HL-60/S4 treated with retinoic acid at 250 ng/mL for 4 days and 3 days (cell line): Measurements from ENCODE around the gene IGSF9.

Source experiments
- in situ Hi-C: fragments of 300-500 bp; cut with MboI; formaldehyde crosslinking; loops from 2 replicates; pipeline ENCODE4 v1.7.0; 2022; ENCODE audit warnings: low sequenced_read_pairs

IGSF9 gene

DNA sequence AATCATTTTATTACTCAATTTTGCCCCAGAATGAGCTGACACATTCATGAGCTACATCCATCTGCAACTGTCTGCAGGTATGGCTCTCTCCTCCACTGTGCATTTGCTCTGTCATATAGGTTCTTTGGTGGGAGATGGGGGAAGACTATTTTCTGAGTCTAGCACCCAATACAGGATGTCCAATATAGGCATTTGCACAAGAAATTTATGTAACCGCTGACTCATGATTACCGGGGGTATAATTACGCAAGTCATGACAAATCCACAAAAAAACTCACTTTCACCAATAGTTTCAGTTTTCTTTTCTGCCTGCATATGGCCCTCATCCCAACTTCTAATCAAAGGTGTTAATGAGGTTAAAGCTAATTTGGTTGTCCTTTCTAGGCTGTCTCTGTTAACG lies 65.4 kb downstream of the IGSF9 start:
- in situ Hi-C loops = no loop called here

DNA sequence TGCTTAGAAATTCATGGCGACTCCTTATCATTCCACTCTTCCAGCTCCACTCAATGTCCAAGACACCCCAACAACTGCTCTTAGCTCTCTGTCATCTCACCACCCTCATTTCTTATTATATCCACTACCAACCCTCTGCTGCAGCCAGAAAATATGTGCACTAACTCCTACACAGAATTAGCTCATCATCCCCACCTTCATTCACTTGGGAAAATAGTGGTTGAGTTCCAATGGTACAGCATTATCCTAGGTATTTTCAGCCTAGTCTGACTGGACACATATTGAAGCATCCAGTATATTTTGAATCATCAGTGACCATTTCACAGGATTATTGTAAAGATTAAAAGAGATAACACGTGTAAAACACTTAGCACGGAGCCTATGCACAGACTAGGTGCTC lies 66.3 kb downstream of the IGSF9 start:
- in situ Hi-C loops = no loop called here

DNA sequence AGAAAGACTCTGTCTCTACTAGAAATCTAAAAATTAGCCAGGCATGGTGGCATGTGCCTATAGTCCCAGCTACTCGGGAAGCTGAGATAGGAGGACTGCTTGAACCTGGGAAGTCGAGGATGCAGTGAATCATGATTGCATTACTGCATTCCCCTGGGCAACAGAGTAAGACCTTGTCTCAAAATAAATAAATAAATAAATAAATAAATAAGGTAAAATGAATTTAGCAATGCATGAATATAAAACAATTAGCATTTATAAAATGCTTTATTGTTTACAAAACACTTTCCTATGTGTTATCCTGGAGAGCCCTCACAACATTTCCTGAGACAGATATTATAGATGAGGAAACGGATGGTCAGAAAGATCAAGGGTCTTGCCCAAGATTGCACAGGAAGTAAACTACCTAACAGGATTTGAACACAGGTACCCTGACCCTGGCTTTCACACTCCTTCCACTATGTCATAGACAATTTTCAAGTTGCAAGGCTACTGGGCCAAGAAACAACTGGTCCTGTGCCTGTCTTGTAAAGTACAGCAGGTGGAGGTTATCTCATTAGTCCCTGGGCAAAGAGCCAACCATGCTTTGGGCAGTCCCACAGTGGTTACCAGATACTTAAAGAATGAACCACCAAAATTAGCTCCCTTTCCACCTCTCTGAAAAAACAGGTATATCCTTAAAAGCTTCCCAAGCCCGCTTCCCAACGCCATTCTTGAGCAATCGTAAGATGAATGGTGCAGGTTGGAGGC lies 67.5 kb downstream of the IGSF9 start:
- in situ Hi-C loops = no loop called here
